DLD1 (cell line): ENCODE data around the gene FREM2.

Experiments
- in situ Hi-C: cut with HindIII; loops from 2 replicates; pipeline ENCODE4 v1.10.0; 2017; ENCODE audit warnings: low sequenced_read_pairs

FREM2 gene

GRCh38 chr13:38685974-38686576, 802 bp upstream of the FREM2 start:
- in situ Hi-C loops: no loop called here

- in situ Hi-C loops: no loop called here
Measured at GRCh38 chr13:38687246-38688229, 661 bp downstream of the FREM2 start.

DNA sequence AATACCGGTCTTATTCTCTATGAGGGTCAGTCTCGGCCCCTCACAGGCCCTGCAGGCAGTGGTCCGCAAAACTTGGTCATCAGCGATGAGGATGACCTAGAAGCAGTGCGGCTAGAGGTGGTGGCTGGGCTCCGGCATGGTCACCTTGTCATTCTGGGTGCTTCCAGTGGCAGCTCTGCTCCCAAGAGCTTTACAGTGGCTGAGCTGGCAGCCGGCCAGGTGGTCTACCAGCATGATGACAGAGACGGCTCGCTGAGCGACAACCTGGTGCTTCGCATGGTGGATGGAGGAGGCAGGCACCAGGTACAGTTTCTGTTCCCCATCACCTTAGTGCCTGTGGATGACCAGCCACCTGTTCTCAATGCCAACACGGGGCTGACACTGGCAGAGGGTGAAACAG, 1.8 kb downstream of the FREM2 start:
- in situ Hi-C loops: no loop called here

DNA sequence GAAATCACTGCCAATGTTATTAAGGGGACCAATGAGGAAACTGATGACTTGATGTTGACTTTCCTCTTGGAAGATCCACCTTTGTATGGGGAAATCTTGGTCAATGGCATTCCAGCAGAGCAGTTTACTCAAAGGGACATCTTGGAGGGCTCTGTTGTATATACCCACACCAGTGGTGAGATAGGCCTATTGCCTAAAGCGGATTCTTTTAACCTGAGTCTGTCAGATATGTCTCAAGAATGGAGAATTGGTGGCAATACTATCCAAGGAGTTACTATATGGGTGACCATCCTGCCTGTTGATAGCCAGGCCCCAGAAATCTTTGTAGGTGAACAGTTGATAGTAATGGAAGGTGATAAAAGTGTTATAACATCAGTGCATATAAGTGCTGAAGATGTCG, 3.4 kb downstream of the FREM2 start:
- in situ Hi-C loops: no loop called here

DNA sequence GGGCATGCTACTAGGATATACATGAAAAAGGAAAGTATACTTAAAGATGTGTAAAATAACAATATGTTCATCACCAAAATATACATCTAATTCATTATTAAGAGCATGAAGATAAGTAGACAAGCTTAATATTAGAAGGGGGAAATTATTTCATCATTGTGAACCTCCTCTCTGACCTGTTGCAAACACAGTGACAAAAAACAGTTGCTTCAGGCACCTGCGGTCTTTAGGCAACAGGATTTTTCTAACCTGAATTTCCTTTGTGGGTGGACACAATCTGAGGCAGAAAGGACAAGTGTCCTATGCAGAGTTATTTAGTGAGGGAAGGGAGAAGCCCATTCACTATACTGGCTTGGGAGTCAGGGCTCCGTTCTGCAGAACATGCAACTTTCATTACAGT, 6.3 kb downstream of the FREM2 start:
- in situ Hi-C loops: no loop called here

- in situ Hi-C loops: no loop called here
Measured at GRCh38 chr13:38693641-38694040, 6.8 kb downstream of the FREM2 start.

DNA sequence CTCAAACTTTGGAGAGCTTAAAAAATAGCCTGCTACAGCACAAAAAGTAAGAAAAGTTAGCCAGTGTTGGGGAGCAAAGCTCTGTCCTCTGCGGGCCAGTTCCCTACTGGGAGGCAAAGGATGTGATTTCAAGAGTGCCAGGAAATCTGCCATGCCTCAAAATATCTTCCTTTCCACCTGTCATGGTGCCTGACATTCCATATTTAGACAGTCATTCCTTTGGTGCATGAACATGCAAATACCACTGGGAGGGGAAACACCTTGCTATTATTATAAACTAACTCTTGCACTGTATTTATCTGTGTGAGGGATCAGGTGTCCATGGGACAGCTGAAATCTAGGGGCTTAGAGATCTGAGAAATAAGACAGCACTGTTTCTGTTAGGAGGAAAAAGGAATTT, 10.3 kb downstream of the FREM2 start:
- in situ Hi-C loops: no loop called here

DNA sequence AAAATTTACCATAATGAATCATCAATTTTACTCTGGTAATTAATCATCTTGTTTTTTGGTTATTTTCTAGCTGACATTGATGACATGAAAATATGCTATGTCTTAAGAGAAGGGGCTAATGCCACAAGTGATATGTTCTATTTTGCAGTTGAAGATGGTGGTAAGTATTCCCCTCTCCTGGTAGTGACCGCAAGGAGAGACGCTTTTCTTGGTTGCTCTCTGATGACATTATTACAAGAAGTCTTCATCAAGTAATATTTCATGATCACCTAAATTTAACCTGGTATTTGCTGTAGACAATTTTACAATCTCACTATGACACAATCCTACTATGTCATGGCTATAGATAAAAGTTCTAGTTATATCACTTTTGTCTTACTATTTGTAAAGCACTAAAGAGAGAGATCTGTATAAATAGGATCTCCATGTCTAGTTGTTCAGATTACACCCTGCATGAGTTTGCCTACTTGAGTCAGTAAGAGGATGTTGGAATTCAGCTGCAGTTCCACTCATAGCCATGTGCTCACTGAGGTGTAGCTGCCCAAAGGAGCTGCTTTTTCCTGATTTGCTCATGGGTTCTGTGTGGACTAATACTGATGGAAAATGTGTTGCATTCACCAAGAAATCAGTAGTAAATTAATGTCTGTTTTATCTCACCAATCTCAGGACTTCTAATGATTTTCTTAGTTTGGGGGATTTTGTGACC, 10.9 kb downstream of the FREM2 start:
- in situ Hi-C loops: no loop called here

DNA sequence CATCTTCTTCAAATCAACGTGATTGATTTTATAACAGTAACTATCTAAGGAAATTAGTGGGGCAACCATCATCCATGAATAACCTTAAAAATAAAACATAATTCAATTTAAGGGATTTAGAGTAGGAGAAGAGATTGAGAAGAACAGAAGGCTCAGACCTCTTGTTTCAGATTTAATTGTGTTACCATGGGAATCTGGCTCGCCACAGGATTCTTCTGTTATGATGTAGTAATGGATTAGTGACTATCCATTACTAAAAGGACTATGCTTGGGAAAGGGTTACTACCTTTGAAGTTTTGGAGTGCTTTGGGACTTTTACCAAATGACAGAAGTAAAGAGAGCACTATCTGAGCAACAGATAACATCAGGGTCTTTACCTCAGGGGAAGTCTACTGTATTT, 13.2 kb downstream of the FREM2 start:
- in situ Hi-C loops: no loop called here

- in situ Hi-C loops: no loop called here
Measured at GRCh38 chr13:38702669-38703068, 15.8 kb downstream of the FREM2 start.

- in situ Hi-C loops: no loop called here
Measured at GRCh38 chr13:38703255-38703654, 16.4 kb downstream of the FREM2 start.

DNA sequence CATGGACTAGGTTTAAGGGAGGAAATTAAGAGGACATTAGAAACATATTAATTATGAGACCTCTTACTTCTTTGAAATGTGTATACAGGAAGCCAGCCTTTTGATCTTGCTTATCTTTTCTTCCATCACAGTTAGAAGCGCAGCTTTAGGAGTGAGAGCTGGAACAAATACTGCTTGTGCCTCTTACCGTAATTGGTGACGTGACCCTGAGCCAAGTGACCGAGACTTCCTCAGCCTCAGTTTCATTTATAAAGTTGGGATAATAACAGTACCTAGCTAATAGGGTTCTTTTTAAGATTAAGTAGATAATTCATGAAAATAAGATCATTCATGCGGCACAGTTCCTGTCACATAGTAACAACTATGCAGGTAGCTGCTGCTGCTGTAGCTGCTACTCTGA, 18.5 kb downstream of the FREM2 start:
- in situ Hi-C loops: no loop called here

GRCh38 chr13:38707460-38707859, 20.6 kb downstream of the FREM2 start:
- in situ Hi-C loops: no loop called here

GRCh38 chr13:38713046-38713445, 26.2 kb downstream of the FREM2 start:
- in situ Hi-C loops: no loop called here

- in situ Hi-C loops: no loop called here
Measured at GRCh38 chr13:38718374-38718773, 31.5 kb downstream of the FREM2 start.

DNA sequence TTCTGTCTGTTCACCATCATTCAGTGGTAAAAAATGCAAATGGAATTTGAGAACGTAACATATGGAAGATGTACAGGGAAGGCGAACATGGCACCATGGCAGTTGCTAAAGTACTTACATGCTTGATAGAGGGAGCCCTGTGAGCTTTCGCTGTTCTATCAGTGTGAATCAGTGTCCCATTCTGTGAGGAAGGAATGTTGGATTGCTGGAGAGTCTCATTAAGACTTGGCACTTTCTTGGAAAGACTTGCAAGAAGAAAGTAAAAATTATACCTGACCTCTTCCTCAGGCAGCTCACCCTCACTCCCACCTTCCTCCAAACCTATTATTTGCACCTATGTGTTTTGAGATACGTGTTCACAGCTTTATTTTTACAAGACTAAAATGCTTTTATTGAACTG, 43.5 kb downstream of the FREM2 start:
- in situ Hi-C loops: no loop called here

DNA sequence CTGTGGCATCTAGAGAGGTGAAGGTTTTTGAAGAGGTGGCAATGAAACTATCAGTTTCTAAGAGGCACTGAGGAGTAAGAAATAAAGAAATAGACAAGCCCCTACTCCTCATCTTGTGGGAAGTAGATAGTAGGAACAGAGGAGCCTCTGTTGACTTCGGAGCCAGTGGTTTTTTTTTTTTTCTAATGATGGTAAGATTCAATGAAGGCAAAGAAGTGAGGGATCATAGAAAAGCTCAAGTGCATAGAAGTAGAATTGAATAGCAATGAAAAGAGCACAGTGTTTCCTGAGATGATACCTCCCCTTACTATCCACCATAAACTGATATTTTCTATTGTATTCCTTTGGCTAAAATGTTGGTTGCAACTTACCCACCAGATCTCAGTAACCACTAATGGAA, 46.3 kb downstream of the FREM2 start:
- in situ Hi-C loops: no loop called here

DNA sequence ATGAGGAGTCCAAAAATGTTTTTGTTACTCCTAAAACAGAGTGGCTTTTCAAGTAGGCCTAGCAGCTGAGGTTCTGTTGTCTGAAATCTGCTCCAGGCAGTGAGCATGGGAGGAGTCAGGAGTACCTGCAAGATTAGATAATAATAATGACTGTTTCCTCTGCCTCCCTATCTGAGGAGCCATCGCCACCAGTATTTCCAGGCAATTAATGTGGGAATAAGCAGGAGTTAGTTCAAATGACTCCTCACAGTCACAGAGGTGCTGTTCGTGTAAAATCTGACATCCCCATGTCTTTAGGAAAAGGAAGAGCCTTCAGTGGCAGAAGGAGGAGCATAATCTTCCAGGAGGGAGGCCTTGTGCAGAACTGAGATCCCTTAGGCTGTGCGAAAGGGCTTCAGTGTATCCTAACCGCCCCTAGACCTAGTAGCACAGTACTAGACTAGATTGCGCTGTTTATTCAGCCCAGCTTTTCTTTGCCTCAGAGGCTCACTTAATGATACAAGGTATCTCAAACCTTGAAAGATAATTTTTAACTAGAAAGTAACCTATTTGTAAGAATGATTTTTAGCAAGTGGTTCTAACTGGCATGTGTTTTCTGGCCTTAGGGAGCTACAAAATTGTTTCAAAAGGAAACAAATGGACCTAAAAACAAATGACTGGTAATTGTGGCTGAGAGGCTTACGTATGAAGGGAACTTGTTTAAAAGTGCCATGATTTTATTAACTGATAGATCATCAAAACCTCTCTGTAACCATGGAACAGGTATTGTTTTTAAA, 49.0 kb downstream of the FREM2 start:
- in situ Hi-C loops: no loop called here

DNA sequence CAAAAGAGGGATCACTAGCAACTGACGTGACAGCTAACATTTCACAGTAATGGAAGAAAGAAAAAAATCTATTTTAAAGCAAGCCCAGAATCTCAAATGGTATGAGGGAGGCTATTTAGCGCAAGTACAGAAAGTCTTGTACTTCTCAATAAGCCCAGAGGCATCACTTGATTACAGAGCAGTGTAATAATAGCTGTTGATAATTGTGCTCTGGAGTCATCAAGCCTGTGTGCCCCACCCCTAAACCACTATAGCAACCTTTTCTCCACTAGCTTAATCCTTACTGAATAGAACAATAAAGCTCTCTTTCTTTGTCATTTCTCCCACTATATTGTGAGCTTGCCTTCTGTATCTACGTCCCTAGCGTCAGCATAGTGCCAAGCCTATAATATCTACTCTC, 56.6 kb downstream of the FREM2 start:
- in situ Hi-C loops: no loop called here

DNA sequence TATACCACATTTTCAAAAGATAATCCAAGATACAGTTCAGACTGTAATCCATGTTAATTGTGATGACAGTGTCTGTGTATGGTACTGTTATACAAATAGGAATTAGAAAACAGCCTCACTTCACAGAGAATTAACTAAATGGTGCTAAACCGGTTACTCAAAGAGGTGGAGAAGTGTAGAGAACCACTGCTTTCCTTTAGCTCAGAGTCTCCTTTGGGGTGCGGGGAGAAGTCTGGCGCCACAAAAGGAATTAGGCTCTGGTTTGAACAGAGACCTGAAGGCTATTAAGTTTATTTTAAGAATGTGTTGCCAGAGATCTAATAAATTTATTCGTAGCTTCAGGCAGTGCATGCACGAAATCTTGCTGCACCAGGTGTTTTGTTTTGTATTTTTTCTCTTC, 65.8 kb downstream of the FREM2 start:
- in situ Hi-C loops: no loop called here

DNA sequence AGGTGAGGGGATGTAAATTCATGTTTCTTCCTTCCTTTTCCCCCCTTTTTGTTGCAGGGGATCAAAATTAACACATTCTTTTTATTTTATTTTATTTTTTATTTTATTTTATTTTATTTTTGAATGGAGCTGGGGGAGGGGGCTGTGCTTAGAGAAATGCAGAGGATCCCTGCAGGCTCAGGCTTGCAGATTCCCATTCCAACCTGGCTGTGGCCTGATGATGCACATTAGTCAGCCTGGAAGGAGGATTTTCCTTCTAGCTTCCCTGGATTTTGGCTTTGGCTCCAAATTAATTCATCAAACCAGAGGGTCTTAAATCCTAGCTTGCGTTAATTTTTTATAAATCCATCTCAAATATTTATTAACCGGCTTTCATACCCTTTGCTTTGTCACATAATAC, 67.0 kb downstream of the FREM2 start:
- in situ Hi-C loops: no loop called here
